GM23248 (cell line): ENCODE results near the gene CFAP69.

Source experiments
- EZH2 ChIP-seq: fragments of 200-600 bp; sonication (generic); IDR thresholded peaks from 2 replicates; pipeline ENCODE4 v1.6.1; 2018; ENCODE audit warnings: antibody characterized with exemption, mild to moderate bottlenecking; ENCODE audit not compliant: insufficient read depth, poor library complexity, severe bottlenecking
- EZH2phosphoT487 ChIP-seq: fragments of 200-600 bp; sonication (generic); IDR thresholded peaks from 2 replicates; pipeline ENCODE4 v1.6.1; 2018; ENCODE audit warnings: antibody characterized with exemption, moderate library complexity, mild to moderate bottlenecking, low read depth; ENCODE audit not compliant: insufficient read depth

GRCh38 chr7:90322837-90323236, 77.9 kb downstream of the CFAP69 start:
- TF ChIP-seq EZH2 (no peak), EZH2phosphoT487 (no peak)
